Activated T-cell treated with anti-CD3 and anti-CD28 coated beads for 4 hours (primary cell): ENCODE data around the gene RANBP17.

Experiments used
- DNase-seq: peaks from one replicate; pipeline ENCODE4 v3.0.0-alpha.2; 2020

Gene RANBP17

DNA sequence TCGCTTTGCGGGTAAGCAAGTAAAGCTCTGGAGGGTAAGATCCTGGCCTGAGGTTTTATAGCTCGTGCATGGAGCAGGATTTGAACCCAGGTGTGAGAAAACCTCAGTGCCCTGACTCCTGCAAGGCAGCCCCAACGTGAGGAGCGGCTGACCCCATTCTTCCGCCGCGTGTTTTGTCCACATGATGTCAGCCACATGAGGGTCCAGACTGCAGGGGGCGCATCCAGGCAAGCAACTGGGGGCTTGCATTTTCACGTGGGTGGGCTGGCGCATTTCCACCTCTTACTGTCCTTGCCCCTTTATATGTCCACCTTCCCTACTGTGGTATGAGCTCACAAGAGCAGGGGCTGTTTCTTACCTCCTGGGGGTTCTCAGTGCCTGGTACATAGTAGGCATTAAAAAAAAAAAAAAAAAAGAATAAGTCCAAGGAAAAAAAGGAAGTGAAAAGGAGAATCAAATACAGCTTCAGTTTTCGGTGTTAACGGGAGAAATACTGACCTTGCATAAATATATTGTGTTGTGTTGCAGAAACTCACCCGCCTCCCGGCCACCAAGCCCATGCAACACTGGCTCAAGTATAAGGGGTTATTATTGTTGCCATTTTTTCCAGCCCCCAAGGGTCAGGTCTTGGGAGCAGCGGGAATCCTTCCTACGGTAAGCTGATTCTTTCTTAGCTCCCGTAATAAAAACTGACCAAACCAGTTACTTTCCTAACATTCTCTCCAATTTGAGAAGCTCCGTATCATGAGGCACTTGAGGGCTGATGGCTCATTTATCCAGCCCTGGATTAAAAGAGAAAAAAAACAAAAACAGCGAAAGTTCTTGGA, 462.2 kb downstream of the RANBP17 start:
- no peak for DNase-seq

DNA sequence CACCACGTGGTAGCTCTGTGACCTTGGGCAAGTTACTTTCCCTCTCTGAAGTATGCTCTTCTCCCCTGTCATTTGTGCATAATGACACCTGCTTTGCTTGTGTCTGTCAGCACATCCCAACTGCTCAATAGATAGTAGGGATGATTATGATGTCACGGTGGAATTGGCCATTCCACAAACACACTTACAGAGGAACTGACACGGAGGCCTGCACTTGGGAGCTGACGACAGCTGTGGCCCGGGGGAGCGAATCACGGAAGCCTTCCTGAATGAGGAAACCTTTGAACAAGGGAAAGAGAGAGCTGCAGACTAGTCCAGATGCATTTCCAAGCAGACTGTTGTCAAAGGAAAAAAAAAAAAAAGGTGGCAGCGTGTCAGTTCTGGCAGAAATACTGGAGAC, 468.2 kb downstream of the RANBP17 start:
- DNase-seq: no peak

DNA sequence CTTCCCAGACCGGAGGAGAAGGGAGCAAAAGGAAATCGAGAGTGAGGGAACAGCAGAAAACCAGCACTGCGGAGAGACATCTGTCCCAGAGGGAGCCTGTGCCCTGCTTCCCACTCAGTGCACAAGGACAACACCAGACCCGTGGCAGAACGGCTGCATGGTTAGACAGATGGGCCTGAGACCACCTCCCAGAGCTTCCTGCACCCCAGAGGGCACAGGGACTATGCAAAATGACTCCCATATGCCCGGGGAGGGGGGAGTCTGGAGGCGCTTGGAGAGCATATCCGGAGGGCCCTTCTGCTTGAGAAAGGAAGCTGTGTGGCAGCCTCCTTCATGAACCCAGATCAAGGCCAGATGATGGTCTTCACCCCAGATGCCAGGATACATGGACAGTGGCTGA, 473.8 kb downstream of the RANBP17 start:
- DNase-seq: no peak

DNA sequence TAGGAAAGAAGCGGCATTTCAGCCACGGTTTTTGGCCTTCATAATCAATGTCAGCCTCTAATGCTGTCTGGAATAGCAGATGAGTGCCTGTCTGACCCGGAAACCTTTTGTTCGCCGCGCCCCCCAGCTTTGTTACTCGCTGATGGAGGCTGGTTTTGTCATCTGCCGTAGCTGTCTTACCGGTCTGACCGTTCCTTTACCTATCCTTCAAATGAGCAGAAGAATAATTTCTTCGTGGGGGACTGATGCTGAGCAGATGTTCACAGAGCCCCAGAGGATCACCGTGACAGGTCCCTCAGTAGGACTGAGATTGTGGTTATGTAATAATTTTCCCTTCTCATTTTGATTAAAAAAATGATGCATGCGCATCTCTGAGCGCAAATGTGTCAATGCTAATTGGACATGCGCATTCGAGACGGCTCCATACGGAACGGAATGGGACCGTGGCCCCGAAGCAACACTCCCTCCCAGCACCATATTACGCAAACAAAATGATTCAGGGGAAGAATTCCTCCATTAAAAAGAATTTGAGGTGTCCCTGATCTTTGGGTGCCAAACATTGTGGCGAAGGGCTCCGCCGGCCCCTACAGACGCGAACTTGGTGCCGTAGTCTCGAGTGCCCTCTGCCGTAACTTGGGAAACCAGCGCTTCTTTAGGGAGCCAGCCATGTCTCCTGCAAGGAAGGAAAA, 474.8 kb downstream of the RANBP17 start:
- no peak for DNase-seq

DNA sequence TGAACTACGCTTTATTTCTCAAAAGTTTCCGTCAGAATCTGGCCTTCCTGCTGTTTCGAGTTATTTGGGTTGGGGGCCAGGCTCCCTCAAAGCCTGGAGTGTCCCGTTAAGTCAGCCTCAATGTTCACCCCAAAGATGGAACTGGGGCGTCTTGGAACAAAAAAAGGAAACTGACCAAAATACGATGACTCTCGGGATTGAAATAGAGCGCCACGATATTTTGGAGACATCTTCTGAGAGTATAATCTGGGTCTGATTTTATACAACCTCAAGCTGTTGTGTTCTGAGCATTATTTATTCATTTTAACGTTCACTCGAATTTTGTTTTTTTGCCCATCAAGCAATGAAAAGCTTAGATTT, 475.4 kb downstream of the RANBP17 start:
- DNase-seq: no peak

DNA sequence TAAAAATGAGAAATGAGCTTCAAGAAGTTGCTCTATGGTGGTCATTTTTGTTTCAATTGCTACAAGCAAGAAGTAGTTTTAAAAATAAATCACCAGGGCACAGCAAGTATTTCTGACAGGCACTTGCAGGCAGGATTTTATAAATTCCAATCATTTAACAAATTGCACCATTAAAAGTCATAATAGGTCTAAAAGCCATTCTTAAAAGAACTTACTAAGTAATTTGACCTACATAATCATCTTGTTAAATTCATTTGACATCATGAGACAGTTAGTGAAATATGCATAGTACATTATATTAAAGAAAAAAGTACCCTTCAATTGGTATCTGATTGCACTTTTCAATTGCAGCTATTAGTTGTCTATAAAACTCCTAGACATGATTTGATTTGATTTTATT, 478.2 kb downstream of the RANBP17 start:
- DNase-seq: no peak

DNA sequence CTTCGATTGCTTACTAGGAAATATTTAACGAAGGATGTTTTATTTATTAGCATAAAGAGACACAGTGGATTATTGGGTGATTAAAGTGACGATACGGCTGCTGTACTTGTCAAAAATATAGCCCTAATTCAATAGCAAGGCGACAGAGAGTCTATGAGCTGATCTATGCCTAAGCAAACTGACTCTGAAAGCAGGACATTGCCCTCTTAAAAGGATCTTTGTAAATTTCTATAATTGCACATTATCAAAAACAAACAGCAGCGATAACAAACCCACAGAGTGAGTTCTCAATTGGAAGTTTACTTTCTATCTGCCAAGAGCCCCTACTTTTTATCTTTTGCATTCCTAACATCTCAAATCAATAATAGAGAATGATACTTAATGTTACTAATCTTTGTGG, 478.7 kb downstream of the RANBP17 start:
- DNase-seq: no peak

DNA sequence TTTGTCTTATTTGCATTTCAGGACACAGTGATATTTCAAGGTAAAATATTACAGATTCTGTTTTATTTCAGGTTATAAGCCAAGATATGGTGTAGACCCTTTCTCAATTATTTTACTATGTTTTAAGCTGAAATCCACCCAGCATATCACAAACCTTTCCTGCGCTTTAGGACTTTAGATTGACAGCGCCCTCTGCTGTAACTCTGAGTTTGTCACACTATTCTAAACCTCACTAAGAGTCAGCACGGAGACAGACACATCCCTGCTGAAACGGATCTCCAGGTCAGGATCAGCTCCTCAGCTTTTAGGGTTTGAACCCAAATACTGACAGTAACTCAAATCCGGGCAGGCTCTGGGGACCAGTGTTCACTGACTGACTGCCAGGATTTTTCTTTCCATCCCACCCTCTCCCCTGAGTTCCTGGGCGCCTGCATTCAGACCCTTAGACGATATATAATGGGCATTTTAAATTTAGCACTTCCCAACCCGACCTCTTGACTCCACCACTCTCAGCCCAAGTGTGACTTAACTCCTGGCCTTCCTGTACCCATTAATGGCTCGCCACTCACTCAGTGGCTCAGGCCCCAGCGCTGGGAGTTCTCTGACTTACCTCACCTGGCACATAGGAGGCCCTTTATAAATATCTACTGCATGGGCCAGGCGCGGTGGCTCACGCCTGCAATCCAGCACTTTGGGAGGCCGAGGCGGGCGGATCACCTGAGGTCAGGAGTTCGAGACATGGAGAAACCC, 480.7 kb downstream of the RANBP17 start:
- DNase-seq: peak; percentile 5

DNA sequence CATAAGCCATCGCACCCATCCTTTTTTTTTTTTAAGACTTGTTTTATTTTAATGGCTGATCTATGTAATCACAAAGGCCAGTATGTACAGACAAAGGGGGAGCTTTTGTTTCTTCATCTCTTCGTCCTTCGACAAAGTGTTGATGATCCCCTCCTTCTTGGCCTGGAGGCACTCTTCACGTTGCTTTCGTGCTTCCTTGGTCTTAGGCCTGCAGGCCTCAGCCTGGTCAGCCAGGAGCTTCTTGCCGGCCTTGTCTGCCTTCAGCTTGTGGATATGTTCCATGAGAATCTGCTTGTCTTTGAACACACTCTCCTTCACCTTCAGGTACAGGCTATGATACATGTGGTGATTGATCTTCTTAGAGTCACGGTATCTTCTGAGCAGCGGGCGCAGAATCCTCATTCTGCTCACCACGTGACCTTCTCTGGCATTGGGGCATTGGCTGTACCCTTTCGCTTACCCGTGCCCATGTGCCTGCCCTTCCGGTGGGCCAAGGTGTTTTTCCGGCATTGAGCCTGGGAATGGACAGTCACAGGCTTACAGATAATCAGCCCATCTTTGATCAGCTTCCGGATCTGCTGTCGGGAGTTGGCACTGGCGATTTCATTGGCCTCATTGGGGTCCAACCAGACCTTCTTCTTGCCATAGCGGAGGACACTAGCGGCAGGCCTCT, 483.3 kb downstream of the RANBP17 start:
- DNase-seq: no peak
